Measurements from ENCODE around the gene TRIOBP.

The TRIOBP gene

DNA sequence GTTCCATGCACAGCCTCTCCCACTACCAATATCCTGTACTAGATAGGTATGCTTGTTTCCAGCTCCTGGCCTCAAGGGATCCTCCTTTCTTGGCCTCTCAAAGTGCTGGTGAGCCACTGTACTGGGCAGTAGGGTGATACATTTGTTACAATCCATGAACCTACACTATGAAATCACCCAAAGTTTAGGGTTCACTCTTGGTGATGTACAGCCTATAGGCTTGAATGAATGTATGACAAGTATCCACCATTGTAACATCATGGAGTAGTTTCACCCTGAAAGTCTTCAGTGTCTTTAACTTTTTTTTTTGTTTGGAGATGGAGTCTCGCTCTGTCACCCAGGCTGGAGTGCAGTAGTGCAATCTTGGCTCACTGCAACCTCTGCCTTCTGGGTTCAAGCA is 31.8 kb downstream of the TRIOBP start:
- no peak for DNase-seq (ENCODE audit: extremely low read depth, low read depth)
- TF ChIP-seq, protein P1, sequence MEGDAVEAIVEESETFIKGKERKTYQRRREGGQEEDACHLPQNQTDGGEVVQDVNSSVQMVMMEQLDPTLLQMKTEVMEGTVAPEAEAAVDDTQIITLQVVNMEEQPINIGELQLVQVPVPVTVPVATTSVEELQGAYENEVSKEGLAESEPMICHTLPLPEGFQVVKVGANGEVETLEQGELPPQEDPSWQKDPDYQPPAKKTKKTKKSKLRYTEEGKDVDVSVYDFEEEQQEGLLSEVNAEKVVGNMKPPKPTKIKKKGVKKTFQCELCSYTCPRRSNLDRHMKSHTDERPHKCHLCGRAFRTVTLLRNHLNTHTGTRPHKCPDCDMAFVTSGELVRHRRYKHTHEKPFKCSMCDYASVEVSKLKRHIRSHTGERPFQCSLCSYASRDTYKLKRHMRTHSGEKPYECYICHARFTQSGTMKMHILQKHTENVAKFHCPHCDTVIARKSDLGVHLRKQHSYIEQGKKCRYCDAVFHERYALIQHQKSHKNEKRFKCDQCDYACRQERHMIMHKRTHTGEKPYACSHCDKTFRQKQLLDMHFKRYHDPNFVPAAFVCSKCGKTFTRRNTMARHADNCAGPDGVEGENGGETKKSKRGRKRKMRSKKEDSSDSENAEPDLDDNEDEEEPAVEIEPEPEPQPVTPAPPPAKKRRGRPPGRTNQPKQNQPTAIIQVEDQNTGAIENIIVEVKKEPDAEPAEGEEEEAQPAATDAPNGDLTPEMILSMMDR (IDR thresholded peaks at IDR 0.05; ENCODE audit: low read depth, low read length), result no peak

DNA sequence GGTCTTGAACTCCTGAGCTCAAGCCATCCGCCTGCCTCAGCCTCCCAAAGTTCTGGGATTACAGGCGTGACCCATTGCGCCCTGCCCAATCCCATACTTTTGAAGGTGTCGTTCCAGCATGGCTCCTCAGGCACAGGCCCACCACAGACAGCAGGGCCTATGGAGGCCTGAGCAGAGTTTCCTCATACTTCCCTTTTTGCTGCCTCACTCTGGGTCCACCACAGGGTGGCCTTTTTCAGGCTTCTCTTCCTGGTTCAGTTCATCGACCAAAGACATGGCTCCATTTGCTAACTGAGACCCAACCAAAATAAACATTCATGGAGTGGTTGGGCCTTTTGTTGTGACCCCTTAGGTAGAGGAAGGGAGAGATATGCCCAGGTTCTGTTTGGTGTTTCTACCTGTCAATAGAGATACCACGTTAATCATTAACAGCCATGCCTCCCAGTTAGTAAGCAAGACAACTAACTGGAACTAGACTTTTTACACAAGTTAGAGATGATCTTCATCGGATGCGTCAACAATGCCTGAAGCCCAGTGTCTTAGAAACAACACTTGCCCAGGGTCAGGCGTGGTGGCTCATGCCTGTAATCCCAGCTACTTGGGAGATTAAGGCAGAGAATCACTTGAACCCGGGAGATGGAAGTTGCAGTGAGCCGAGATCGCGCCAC is 35.1 kb downstream of the TRIOBP start:
- DNase-seq (ENCODE audit: extremely low read depth, low read depth), result no peak
- TF ChIP-seq, protein P1 (IDR thresholded peaks at IDR 0.05; ENCODE audit: low read depth, low read length), result no peak

DNA sequence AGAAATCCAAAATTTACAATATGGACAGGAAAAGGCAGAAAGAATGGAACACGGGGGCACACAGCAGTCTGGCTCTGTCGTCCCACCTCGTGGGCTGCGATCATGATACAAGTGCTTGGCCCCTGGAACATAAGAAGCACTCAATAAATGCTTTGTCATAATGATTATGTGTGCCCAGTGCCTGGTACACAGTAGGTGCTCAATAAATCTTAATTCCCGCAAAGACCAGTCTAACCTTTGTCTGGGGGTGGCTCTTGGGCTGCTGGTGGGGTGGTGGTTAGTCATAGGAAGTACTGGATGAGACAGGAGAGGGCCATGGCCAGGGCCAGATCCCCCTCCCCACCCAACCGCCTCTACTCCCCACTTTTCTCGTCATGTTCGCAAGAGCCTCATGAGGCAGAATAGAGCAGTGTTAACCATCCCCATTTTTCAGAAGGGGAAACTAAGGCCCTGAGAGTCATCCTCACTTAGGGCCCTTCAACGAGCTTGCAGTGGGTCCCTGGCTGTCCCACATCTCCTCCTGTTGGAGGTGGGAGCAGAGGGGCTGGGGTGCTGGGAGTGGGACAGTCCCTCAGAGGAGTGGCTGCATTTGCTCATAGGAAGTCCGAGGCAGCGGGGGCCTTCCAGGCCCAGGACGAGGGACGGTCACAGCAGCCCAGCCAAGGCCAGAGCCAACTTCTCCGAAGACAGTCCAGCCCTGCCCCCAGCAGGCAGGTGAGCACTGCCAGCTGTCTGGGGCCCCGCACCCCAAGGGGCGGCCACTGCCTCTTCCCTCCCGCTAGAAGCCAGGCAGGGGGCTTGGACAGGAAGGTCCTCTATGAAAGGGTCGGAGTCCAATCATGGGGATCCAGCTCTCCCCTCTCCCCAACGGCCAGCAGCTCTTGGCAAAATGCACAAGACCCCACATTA is 36.1 kb downstream of the TRIOBP start:
- TF ChIP-seq, protein P1 (IDR thresholded peaks at IDR 0.05; ENCODE audit: low read depth, low read length), result no peak
- no peak for DNase-seq (ENCODE audit: extremely low read depth, low read depth)

DNA sequence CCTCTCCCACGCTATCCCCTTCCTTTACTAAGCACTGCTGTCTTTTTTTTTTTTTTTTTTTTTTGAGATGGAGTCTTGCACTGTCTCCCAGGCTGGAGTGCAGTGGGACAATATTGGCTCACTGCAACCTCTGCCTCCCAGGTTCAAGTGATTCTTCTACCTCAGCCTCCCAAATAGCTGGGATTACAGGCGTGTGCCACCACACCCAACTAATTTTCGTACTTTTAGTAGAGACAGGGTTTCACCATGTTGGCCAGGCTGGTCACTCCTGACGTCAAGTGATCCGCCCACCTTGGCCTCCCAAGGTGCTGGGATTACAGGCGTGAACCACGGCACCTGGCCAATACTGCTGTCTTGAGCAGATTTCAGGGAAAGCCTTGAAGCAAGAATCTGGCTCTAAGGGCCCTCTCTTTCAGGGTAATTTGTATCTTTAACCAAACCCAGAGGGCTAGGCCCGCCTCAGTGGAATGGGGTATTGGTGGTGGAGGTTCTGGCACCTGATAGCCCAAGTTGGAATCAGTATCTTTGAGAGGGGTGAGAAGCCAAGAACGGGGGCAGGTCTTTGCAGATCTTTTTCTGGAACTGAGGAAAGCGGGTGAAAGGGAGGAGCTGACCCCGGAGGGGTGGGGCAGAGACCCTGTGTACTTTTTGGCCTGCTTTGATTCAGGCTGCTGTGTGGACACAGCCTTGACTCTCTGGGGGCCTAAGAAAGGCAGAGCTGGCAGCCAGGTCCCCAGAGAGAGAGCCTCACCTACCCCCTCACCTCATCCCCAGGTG is 37.0 kb downstream of the TRIOBP start:
- TF ChIP-seq, protein P1 (IDR thresholded peaks at IDR 0.05; ENCODE audit: low read depth, low read length), result no peak
- DNase-seq (ENCODE audit: extremely low read depth, low read depth), result no peak

DNA sequence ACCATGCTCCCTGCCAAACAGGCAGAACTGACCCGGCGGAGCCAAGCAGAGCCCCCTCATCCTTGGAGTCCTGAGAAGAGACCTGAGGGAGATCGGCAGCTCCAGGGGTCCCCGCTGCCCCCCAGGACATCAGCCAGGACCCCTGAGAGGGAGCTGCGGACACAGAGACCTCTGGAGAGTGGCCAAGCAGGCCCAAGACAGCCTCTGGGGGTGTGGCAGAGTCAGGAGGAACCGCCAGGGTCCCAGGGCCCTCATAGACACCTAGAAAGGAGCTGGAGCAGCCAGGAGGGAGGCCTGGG is 37.5 kb downstream of the TRIOBP start:
- TF ChIP-seq, protein P1 (IDR thresholded peaks at IDR 0.05; ENCODE audit: low read depth, low read length), result no peak
- DNase-seq (ENCODE audit: extremely low read depth, low read depth), result no peak

DNA sequence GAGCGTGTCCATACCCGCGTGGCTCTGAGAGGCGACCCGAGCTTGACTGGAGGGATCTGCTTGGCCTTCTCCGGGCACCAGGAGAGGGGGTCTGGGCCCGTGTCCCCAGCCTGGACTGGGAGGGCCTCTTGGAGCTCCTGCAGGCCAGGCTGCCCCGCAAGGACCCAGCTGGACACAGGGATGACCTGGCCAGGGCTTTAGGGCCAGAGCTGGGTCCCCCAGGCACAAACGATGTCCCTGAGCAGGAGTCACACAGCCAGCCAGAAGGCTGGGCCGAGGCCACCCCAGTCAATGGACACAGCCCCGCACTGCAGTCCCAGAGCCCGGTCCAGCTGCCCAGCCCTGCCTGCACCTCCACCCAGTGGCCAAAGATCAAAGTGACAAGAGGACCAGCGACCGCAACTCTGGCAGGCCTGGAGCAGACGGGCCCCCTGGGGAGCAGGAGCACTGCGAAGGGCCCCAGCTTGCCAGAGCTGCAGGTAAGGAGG is 38.2 kb downstream of the TRIOBP start:
- DNase-seq (ENCODE audit: extremely low read depth, low read depth), result no peak

More for the DNA sequence above, 38.2 kb downstream of the TRIOBP start:
- TF ChIP-seq, protein P1 (IDR thresholded peaks at IDR 0.05; ENCODE audit: low read depth, low read length), result peak; percentile 38
